HG03064 (cell line): ENCODE measurements around the gene AP3S1.
"Not testable (repeated sequence)": the region's sequence is repeated elsewhere in the genome, so short reads cannot be mapped to it uniquely, and the experiment has no call there.

Source experiments
- ATAC-seq: cut with Tn5 transposase; IDR thresholded peaks from one replicate; pipeline ENCODE4 v1.9.1; 2021; ENCODE audit warnings: low read depth; ENCODE audit not compliant: unreplicated experiment

AP3S1 gene

DNA sequence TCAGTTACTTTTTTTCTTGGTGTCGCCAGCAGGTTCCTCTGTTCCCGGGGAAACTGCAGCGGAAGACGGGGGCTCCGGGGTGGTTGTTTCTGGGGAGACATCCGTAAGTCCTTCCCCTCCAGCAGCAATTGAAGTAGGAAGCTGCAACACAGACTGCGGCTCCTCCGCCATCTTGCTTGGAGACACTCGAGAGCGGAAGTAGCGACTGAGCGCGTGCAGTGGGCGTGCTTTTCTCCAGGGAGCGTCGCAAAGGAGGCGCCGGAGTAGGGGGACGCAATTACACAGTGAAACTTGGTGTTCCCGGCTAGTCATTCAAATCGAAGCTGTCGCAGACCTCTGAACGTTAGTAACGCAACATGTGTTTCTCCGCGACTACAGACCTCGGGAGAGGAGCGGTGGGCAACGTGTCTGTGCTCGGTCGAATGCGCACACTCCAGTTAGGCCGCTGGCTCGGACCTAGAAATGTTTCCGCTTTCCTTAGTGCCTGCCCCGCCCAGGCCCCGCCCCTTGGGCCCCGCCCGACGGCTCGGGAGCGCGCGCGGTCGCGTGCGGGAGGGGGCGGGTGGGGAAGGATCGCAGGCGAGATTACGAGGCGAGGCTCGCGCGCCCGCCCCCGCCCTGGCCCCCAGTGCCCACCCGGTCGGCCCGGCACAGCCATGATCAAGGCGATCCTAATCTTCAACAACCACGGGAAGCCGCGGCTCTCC is at the start of gene AP3S1, which contains the start of gene ATG12:
Gene AP3S1, plus strand, starts transcription at position 554 of the 707 bp plus-strand sequence. Its CDS starts 103 bp downstream, at position 657.
Gene ATG12, minus strand, starts transcription at position 184 of the 707 bp plus-strand sequence. Its CDS starts 13 bp downstream, at position 171.
- ATAC-seq = peak; percentile 74

DNA sequence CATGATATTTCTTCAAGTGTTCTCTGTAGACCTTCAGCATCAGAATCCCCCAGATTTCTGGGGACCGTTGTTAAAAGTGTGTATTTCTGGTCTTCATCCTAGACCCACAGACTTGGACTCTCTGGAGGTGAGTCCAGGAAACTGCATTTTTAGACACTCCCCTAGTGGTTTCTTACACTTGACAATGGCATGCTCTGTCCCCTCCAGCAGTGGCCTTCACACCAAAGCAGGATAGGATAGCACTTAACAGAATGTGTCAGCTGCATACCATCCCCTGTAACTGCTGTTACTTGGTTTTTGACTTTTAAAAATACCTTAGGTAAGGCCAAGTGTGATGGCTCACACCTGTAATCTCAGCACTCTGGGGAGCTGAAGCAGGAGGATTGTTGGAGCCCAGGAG is 46.0 kb upstream of the AP3S1 start:
- ATAC-seq = no peak

DNA sequence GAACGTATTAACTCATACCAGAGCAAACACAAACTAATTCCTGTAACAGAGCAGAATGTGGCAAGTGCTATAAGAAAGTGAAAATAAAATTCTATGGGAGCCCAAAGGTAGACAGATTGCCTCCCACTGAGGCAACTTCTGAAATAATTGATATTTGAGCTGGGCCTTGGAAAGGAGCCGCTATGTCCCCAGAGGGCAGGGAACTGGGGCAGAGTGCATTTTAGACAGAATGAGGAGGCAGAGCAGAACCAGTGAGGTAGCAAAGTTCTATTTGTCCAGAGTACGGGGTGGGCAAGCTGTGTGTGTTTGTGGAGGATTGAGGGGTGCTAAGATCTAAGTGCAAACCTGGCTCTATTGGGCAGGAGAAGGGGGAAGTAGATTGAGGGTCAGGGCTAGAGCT is 45.1 kb upstream of the AP3S1 start:
- no peak for ATAC-seq

DNA sequence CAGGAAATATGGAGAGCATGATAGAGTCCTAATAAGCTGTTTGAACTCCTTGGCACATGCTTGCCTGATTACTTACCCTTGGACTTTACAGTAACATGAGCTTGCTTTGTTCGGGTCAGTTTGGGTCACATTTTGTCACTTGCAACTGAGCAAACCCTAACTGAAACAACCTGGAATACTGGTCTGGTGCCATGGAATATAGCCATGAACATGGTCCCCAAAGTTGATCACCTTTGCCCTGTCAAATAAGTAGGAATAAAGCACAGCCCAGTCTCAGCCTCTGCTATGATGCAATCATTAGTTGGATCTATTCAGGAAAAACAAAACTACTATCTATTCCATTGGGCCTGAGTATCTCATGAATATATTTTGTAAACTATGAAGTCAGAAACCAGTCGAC is 43.5 kb upstream of the AP3S1 start:
- no peak for ATAC-seq

DNA sequence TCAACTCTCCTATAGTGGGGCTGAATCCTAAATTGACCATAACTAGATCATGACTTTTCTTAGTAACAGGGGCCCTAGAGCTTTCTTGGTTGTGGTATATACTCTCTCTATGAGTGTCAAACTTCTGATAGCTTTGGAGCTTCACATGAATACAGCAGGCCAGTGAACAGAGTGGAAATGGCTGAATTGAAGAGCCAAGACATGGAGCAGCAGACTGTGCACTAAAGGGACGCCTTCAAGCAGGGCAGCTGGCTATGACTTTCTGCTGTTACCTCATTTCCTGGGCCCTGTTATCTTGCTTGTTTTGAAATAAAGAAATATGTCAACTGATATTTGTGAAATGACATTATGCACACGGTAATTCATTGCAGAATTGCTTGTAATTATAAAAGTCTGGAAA is 41.6 kb upstream of the AP3S1 start:
- ATAC-seq = no peak

DNA sequence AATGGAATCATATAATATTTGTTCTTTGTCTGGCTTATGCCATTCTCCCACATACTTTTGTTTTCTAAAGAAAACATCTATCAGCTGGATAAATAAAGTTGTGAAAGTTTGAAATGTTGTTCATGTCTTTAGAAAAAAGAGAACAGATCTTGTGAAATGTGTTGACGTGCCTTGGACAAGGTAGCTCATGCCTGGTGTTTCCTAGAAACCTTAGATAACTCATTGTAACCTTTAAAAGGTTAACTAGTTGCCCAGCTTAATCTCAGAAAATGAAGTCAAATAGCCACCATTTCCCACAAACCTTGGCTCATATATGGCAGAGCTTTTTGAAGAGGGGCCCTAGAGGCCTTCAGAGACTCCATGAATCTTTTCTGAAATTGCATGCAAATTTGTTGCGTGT is 40.6 kb upstream of the AP3S1 start:
- ATAC-seq = no peak

DNA sequence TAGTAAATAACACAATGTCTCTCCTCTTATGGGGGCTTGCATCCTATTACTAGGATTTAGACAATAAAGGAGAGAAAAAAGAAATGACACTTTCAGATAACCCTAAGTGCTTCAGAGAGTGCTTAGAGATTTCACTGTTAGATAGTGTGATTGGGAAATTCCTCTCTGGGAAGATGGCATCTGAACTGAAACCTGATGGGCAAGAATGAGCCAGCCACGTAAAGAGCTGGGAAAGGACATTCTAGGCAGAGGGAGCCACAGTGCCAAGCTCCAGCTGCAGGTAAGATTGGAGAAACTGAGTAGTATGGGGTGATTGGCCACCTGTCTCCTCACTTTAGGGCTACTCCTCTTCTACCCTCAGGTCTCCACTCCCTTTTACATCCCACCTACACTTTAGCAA is 39.8 kb upstream of the AP3S1 start:
- no peak for ATAC-seq

DNA sequence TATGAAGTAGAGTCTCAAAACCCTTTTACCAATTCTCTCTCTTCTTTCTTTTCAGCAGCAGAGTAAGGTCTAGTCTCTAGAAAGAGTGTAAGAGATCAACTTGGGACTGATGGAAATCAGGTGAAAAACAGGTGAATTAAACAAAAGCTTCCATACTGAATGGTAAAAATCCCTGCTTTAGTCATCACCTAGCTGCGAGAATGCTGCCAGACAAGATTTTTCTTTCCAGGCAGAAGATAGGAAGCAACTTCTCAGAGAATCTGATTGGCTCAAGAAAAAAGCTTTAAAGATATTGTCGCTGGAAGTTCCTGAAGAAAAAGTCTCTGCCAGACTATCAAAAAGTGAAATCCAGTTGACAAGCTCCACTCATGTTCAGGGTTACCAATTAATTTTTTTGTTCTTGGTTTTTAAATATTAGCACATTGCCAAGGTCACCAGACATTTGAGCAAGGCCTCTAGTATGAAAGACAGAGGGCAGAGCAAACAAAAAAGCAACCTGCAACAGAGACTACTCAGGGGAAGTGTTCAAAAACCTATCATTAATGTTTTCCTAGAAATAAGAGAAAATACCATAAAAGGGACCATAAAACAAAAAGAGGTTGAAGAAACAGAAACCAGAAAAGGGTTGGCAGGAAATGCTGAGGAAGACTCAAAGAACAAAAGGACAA is 34.6 kb upstream of the AP3S1 start:
- ATAC-seq = no peak

DNA sequence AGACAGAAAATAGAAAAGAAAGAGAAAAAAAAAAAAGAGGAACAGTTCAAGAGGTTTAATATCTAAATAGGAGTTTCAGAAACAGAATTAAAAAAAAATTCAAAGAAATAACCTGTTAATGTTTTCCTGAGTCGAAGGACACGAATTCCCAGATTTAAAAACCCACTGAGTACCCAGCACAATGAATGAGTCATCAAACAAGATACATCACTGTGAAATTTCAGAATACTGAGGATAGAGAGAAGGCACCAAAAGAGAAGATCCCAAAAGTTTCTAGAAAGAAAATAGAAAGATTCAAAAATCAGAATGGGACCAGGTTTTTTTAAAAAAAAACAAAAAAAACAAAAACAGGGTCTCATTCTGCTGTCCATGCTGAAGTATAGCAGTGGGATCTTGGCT is 34.1 kb upstream of the AP3S1 start:
- ATAC-seq = no peak

DNA sequence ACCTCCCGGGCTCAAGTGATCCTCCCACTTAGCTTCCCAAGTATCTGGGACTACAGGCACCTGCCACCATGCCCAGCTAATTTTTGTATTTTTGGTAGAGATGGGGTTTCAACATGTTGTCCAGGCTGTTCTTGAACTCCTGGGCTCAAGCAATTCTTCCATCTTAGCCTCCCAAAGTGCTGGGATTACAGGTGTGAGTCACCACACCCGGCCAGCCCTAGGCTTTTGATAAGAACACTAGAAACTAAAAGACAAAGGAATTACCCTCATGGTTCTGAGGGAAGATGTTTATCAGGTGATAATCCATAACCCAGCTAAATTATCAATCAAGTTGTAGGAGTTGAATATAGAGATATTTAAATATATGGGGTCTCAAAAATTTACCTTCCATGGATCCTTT is 33.7 kb upstream of the AP3S1 start:
- ATAC-seq = not testable (repeated sequence)

DNA sequence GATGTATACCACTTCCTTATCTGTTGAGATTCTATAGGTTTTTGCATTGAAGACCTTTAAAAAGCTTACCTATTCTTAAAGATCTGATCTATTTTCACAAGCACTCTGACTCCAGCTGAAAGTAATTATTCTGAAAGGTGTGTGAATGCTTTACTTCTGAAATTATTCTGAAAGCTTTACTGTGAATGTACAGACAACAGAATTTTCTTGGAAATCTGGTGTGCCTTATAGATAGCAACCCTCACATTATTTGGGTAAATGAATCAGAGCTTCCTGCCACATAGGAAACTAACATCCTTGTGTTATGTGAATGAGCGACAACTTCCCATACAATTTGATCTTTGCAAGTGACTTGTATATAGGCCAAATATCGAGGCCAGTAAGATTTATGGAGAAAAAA is 31.8 kb upstream of the AP3S1 start:
- no peak for ATAC-seq

DNA sequence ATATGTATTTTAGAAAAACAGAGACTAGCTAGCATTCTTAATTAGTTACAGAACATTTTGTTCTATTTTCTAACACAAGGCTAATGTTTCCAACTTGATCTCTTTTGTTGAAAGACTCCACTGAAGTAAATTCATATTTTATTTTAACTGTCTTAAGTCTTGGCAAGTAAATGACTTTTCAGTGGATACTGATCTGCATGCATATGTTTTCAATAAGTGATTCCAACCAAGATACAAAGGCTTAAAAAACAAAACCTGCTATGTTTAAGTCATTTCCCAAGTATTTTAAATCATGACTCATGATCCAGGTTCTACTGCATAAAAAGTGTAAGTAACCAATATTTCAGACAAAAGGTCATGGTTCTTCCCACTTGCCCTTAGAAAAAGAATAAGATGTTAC is 31.0 kb upstream of the AP3S1 start:
- no peak for ATAC-seq

DNA sequence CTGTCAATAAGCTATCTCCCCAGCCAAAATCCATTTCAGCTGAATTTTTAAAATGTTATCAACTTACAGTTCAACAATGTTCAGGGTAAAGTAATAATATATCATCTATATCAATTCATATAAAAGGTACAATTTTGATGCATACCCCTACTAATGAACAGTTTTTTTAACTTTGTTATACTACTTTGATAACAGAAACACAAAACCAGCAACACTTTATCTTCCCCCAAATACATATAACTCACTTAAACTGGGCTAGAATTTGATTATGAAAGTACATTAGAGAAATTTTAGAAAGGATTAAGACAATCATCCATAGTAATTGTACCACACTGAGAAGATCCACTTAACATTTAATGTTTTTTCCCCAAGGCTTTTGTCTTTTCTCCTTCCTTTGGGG is 30.3 kb upstream of the AP3S1 start:
- no peak for ATAC-seq

DNA sequence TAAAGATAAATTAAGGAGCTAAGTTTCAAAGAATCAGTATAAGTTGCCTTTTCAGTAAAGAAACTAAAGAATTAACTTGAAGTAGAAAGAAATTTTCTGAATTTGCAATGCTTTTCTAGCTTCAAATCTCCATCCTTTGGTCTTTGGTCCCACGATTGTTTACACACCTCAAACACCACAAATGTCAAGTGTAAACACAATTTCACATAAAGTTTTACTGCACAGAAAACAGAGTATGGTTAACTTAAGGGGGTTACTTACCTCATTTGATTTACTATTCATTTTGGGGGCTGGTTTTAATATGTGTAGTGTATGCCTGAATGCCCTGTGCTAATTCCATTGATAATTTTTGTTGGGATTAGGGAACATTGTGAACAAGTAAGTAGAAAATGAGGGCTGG is 29.4 kb upstream of the AP3S1 start:
- no peak for ATAC-seq

DNA sequence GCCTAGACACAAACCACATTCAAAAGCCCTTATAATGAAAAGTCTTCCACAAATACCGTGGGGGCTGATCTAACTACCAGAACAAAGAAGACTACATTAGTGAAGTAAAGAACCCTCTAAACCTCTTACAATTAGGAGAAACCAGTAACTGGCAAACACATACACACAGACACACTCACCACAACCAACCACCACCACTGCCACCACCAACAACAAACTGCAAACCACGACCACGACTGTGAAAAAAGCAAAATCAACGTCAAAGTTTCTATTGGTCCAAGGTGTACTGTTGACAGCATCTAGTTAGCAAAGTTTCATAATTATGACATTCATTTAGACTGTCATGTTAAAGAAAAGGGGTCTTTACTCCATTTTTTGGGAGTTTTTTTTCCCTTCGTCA is 28.0 kb upstream of the AP3S1 start:
- ATAC-seq = no peak

DNA sequence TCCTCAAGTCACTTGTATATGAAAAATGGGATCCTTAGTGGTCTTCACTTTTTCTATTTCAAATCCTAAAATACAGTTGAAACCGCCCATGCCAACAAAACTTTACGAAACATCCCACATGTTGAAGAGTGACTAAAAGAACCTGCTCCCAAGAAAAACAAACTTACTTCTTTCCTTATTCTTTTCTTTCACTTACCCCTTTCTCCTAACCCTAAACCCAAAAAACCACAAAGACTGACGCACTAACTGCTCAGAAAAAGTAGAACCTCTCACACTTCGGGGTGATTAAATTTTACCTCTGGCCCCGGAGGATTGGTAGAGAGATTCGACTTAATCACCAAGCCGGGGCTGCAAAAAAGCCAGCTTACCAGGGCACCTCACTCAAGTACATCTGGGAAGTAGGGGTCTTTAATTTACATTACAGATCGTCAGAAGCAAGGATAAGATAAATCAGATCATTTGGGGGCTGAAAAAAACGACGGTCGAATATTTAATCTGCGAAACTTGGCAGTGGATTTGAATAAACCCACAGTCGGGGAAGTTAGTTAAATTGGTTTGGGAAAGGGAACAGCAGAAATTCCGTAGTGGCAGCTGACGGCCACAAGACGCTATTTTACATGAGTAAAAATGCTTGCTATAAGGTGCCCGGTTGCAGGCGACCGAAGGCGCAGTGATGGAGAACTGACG is 26.6 kb upstream of the AP3S1 start:
- ATAC-seq = no peak

DNA sequence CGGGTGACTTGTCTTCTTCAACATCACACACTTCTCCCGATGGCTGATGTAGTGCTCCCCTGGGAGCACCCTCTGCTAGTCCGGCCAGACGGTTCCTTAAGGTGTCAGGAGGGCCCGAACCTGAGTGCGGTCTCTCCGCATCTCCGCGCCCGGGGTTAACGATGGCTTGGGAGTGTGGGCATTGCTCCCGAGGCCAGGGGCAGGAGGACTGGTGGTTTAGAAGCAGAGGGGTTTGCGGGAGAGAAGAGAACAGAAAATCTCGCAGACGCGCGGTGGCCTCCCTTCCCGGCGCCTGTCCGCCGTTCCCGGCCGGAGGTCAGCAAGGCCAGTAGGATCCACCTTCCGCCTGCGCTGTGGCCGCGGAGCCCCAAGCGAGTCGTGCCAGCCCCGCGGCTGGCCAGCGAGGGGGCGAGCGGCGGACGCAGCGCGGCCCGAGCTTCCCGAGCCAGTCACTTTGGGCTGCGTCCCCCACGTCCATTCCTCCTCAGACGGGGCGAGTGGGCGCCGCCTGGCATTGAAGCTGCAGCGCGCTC is 26.0 kb upstream of the AP3S1 start:
- peak; percentile 32 for ATAC-seq

DNA sequence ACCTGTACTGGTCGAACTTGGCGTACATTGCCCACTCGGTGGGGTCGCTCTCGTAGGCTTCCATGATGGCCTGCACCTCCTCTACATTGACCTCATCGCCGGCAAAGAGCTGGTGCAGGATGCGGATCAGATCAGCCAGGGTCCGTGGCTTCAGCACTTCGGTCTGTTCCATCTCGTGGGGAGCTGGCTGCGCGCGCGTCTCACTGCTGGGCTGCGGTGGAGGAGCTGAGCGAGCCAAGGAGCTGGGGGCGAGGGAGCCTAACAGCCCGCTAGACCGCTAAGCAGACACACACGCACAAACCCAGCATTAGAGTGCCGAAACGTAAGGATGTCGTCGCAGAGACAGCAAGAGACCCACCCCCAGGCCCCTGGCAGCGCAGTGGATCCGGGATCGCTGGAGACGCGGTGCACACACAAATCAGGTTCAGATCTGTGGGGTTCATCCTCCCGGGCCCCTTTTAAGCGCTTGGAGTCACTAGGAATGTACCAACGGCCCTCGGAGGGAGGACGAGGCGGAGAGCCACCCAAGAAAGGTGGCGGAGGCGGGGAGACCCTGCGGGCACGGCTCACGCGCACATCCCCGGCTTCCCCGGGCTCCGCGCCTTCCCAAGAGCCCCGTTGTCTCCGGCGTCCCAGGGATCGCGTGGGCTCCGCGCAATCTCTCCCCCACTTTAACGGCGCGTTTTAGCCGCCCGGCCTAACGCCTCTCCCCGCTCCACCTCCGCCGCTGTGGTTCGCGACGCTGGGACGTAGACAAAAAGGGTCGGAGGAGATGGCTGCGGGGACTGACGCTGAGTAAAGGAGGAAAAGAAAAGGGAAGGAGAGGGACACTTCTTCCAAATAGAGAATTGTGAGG is 25.3 kb upstream of the AP3S1 start, which contains the start of gene CDO1:
Gene CDO1, minus strand, starts transcription at position 434 of the 856 bp plus-strand sequence. Its CDS starts 262 bp downstream, at position 172.
- peak; percentile 69 for ATAC-seq

DNA sequence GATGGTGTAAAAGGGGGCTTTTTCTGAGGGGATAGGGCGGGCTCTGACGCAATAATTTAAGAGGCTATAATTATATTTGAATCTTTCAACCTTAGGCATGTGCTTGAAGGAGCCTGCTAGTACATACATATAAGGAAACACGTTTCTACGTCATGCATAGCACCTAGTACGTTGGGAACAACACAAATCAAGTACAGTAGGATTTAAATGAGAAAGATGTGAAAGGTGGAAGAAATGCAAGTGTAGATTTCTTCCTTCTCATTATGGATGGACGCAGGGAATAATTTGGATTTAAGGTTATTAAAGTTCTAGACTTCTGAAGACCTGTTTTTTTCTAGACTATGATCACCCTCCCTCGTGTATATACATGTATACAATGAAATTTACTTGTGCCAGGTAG is 24.3 kb upstream of the AP3S1 start:
- no peak for ATAC-seq

DNA sequence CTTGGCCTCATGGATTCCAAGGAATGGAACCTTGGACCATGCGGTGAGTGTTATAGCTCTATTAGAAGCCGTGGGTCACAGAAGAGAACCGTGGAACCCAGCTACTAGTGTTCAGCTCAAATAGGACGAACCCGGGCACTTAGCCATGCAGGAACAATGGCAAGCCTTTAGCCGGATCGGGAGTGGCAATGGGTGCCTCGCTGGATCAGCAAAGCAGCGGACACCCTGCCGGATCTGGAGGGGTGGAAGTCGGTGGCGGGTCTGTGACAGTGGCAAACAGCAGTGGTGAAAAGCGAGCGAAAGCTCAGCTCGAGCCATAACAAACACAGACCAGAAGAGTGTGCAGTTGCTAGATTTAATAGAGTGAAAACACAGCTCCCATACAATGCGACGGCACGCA is 22.9 kb upstream of the AP3S1 start:
- ATAC-seq = no peak
